Stimulated activated effector memory CD8-positive, alpha-beta T cell treated with anti-CD3 and anti-CD28 coated beads, Interleukin-12 subunit alpha, Interleukin-12 subunit beta, amount 100 ng/mL, for 72 hours (primary cell): Measurements from ENCODE around the gene FNIP2.
A peak's percentile ranks its signal among the peaks of the same experiment; 100 is the strongest.
"Not testable (repeated sequence)": the region's sequence is repeated elsewhere in the genome, so short reads cannot be mapped to it uniquely, and the experiment has no call there.

ENCODE experiments used
- ATAC-seq: fragments of 150-1000 bp; cut with Tn5 transposase; 2 replicates; pipeline ENCODE4 v1.10.0; 2021
- DNase-seq, 2 donors: peaks; one replicate each; pipeline ENCODE4 v3.0.0; 2021 to 2022; ENCODE audit warnings: low spot score in 2 of 2
- H3K27ac Mint-ChIP-seq: one replicate; pipeline ENCODE4 v1.8.0; 2022; ENCODE audit warnings: mild to moderate bottlenecking, mixed read lengths
- H3K36me3 Mint-ChIP-seq: one replicate; pipeline ENCODE4 v1.8.0; 2022; ENCODE audit warnings: mild to moderate bottlenecking, mixed read lengths
- H3K4me1 Mint-ChIP-seq: one replicate; pipeline ENCODE4 v1.8.0; 2022; ENCODE audit warnings: mixed read lengths
- H3K4me3 Mint-ChIP-seq: one replicate; pipeline ENCODE4 v1.8.0; 2022; ENCODE audit warnings: mild to moderate bottlenecking, mixed read lengths
- H3K9me3 Mint-ChIP-seq: one replicate; pipeline ENCODE4 v1.8.0; 2022; ENCODE audit warnings: mixed read lengths

The FNIP2 gene

GRCh38 chr4:158754385-158755180 is 14.2 kb upstream of the FNIP2 start:
- H3K4me1 Mint-ChIP-seq = no peaks in the 10 kb centered on the region
- ATAC-seq = no peak

GRCh38 chr4:158755819-158756218 is 13.0 kb upstream of the FNIP2 start:
- H3K9me3 Mint-ChIP-seq, ATAC-seq, H3K4me3 Mint-ChIP-seq, H3K4me1 Mint-ChIP-seq, H3K36me3 Mint-ChIP-seq, DNase-seq, H3K27ac Mint-ChIP-seq: not testable (repeated sequence)

More at GRCh38 chr4:158754385-158755180, 14.2 kb upstream of the FNIP2 start:
- Mint-ChIP-seq H3K27ac (no peak overlapping the region), H3K4me3 (no peak overlapping the region), H3K36me3 (no peaks in the 10 kb centered on the region), H3K9me3 (no peaks in the 10 kb centered on the region)
- no peak for DNase-seq

- Mint-ChIP-seq H3K27ac (no peak overlapping the region), H3K36me3 (no peaks in the 10 kb centered on the region), H3K9me3 (no peaks in the 10 kb centered on the region), H3K4me1 (peaks cover 6% of the 10 kb centered on the region), H3K4me3 (no peak overlapping the region)
- DNase-seq (no peak), ATAC-seq (no peak)
These were observed 12.2 kb upstream of the FNIP2 start for GRCh38 chr4:158756588-158756987.

GRCh38 chr4:158758142-158758541 is 10.7 kb upstream of the FNIP2 start:
- H3K4me3 Mint-ChIP-seq = no peak overlapping the region
- no peaks in the 10 kb centered on the region for H3K36me3 Mint-ChIP-seq
- peaks cover 15% of the 10 kb centered on the region for H3K4me1 Mint-ChIP-seq
- H3K9me3 Mint-ChIP-seq = no peaks in the 10 kb centered on the region
- no peak overlapping the region for H3K27ac Mint-ChIP-seq
- ATAC-seq (no peak), DNase-seq (no peak)

GRCh38 chr4:158758703-158759102 is 10.1 kb upstream of the FNIP2 start:
- Mint-ChIP-seq H3K4me3 (no peak overlapping the region), H3K27ac (no peak overlapping the region), H3K9me3 (no peaks in the 10 kb centered on the region), H3K36me3 (no peaks in the 10 kb centered on the region), H3K4me1 (peaks cover 15% of the 10 kb centered on the region)
- DNase-seq (no peak), ATAC-seq (no peak)

- not testable (repeated sequence) for ATAC-seq, DNase-seq, H3K4me3 Mint-ChIP-seq, H3K36me3 Mint-ChIP-seq, H3K9me3 Mint-ChIP-seq, H3K27ac Mint-ChIP-seq
- peaks cover 15% of the 10 kb centered on the region for H3K4me1 Mint-ChIP-seq
These were observed 9.3 kb upstream of the FNIP2 start for GRCh38 chr4:158759539-158759938.

GRCh38 chr4:158760866-158761265 is 8.0 kb upstream of the FNIP2 start:
- Mint-ChIP-seq H3K9me3 (no peaks in the 10 kb centered on the region), H3K4me1 (peaks cover 15% of the 10 kb centered on the region), H3K27ac (no peak overlapping the region), H3K4me3 (no peak overlapping the region), H3K36me3 (no peaks in the 10 kb centered on the region)
- ATAC-seq (peak; percentile 94), DNase-seq (no peak)

- Mint-ChIP-seq H3K36me3 (no peaks in the 10 kb centered on the region), H3K9me3 (no peaks in the 10 kb centered on the region), H3K27ac (no peak overlapping the region), H3K4me1 (peaks cover 20% of the 10 kb centered on the region), H3K4me3 (no peak overlapping the region)
- no peak for DNase-seq
- ATAC-seq = no peak
These were observed 6.3 kb upstream of the FNIP2 start for GRCh38 chr4:158762553-158762952.

GRCh38 chr4:158763462-158763861 is 5.4 kb upstream of the FNIP2 start:
- no peak for ATAC-seq
- no peak overlapping the region for H3K27ac Mint-ChIP-seq
- DNase-seq = no peak
- H3K4me1 Mint-ChIP-seq = peaks cover 27% of the 10 kb centered on the region
- no peaks in the 10 kb centered on the region for H3K36me3 Mint-ChIP-seq
- H3K4me3 Mint-ChIP-seq = no peak overlapping the region
- no peaks in the 10 kb centered on the region for H3K9me3 Mint-ChIP-seq

GRCh38 chr4:158766434-158767044 is 2.3 kb upstream of the FNIP2 start:
- H3K4me3 Mint-ChIP-seq = no peak overlapping the region
- no peak for ATAC-seq
- H3K9me3 Mint-ChIP-seq = no peaks in the 10 kb centered on the region
- peaks cover 6% of the 10 kb centered on the region for H3K36me3 Mint-ChIP-seq
- DNase-seq = no peak
- peaks cover 31% of the 10 kb centered on the region for H3K4me1 Mint-ChIP-seq
- no peak overlapping the region for H3K27ac Mint-ChIP-seq

GRCh38 chr4:158767451-158767850 is 1.4 kb upstream of the FNIP2 start:
- Mint-ChIP-seq H3K4me3 (peak overlapping the region; percentile 99), H3K36me3 (peaks cover 6% of the 10 kb centered on the region), H3K9me3 (no peaks in the 10 kb centered on the region), H3K4me1 (peaks cover 33% of the 10 kb centered on the region), H3K27ac (no peak overlapping the region)
- peak; percentile 3 for ATAC-seq
- no peak for DNase-seq

GRCh38 chr4:158769175-158769921 is 522 bp downstream of the FNIP2 start:
- H3K27ac Mint-ChIP-seq = peak overlapping the region; percentile 96
- peak; percentile 21 to 78 for DNase-seq
- H3K4me3 Mint-ChIP-seq = peak overlapping the region; percentile 99
- peaks cover 6% of the 10 kb centered on the region for H3K36me3 Mint-ChIP-seq
- peak; percentile 72 for ATAC-seq
- H3K9me3 Mint-ChIP-seq = no peaks in the 10 kb centered on the region
- peaks cover 30% of the 10 kb centered on the region for H3K4me1 Mint-ChIP-seq

GRCh38 chr4:158770671-158771070 is 1.8 kb downstream of the FNIP2 start:
- no peak for DNase-seq
- Mint-ChIP-seq H3K4me1 (peaks cover 37% of the 10 kb centered on the region), H3K27ac (no peak overlapping the region)

GRCh38 chr4:158771776-158772175 is 3.0 kb downstream of the FNIP2 start:
- Mint-ChIP-seq H3K4me1 (peaks cover 37% of the 10 kb centered on the region), H3K27ac (peak overlapping the region; percentile 48), H3K36me3 (peaks cover 6% of the 10 kb centered on the region), H3K9me3 (no peaks in the 10 kb centered on the region), H3K4me3 (peak overlapping the region; percentile 99)
- no peak for ATAC-seq
- no peak for DNase-seq

More at GRCh38 chr4:158770671-158771070, 1.8 kb downstream of the FNIP2 start:
- Mint-ChIP-seq H3K9me3 (no peaks in the 10 kb centered on the region), H3K36me3 (peaks cover 6% of the 10 kb centered on the region), H3K4me3 (peak overlapping the region; percentile 99)
- no peak for ATAC-seq

GRCh38 chr4:158775091-158775651 is 6.3 kb downstream of the FNIP2 start:
- Mint-ChIP-seq H3K36me3 (no peaks in the 10 kb centered on the region), H3K4me1 (peaks cover 32% of the 10 kb centered on the region), H3K27ac (no peak overlapping the region), H3K9me3 (no peaks in the 10 kb centered on the region), H3K4me3 (no peak overlapping the region)
- ATAC-seq (no peak), DNase-seq (no peak)
